Measurements from ENCODE around the gene SEC23A.
"Not testable (repeated sequence)": the region's sequence is repeated elsewhere in the genome, so short reads cannot be mapped to it uniquely, and the experiment has no call there.

GRCh38 chr14:39008965-39009364 is 94.1 kb downstream of the SEC23A start:
- not testable (repeated sequence) for TF ChIP-seq FOXA1 (IDR thresholded peaks at IDR 0.05); CTCF (IDR thresholded peaks at IDR 0.05; ENCODE audit: low read depth, low read length, missing input control); EGR1 (IDR thresholded peaks at IDR 0.05; ENCODE audit: low read depth in 2 of 2); ATF3 (IDR thresholded peaks at IDR 0.05); TAF1 (conservative IDR thresholded peaks at IDR 0.05); RAD21 (IDR thresholded peaks at IDR 0.05); GABPA (IDR thresholded peaks at IDR 0.05 in 1 of 2, conservative IDR thresholded peaks at IDR 0.05 in 1 of 2)
- peak; percentile 54 to 70 for TF ChIP-seq HNF4A (conservative IDR thresholded peaks at IDR 0.05)
- peak; percentile 39 for TF ChIP-seq SP1 (IDR thresholded peaks at IDR 0.05)

Measured in liver (tissue), 3 donors.